NCI-H2227 treated with DMSO at 0.1 percent for 48 hours (cell line): Measurements from ENCODE around the gene KRTAP10-3.

Experiments
- DNase-seq: peaks from one replicate; lab custom pipeline; 2025; lab: John Stamatoyannopoulos, UW

KRTAP10-3 gene

GRCh38 chr21:44548381-44548780 is 10.2 kb downstream of the KRTAP10-3 start:
- no peak for DNase-seq

- no peak for DNase-seq
Measured at GRCh38 chr21:44547656-44548331, 10.8 kb downstream of the KRTAP10-3 start.

- DNase-seq, result no peak
Measured at GRCh38 chr21:44544566-44544965, 14.0 kb downstream of the KRTAP10-3 start.

GRCh38 chr21:44542716-44543115 is 15.9 kb downstream of the KRTAP10-3 start:
- DNase-seq, result no peak

GRCh38 chr21:44540741-44541288 is 17.8 kb downstream of the KRTAP10-3 start:
- no peak for DNase-seq

- DNase-seq, result no peak
Measured at GRCh38 chr21:44539991-44540666, 18.5 kb downstream of the KRTAP10-3 start, which contains the start of gene KRTAP10-1. Gene KRTAP10-1 (minus strand): TSS chr21:44540195. CDS start chr21:44540150, 45 bp downstream.

- no peak for DNase-seq
Measured at GRCh38 chr21:44539046-44539445, 19.5 kb downstream of the KRTAP10-3 start.

- DNase-seq, result no peak
Measured at GRCh38 chr21:44537930-44538911, 20.4 kb downstream of the KRTAP10-3 start.

GRCh38 chr21:44535963-44536362 is 22.6 kb downstream of the KRTAP10-3 start:
- DNase-seq, result no peak

- DNase-seq, result no peak
Measured at GRCh38 chr21:44534688-44535087, 23.9 kb downstream of the KRTAP10-3 start.

- no peak for DNase-seq
Measured at GRCh38 chr21:44533891-44534627, 24.5 kb downstream of the KRTAP10-3 start.

GRCh38 chr21:44533121-44533890 is 25.3 kb downstream of the KRTAP10-3 start:
- DNase-seq, result no peak

GRCh38 chr21:44532712-44533111 is 25.9 kb downstream of the KRTAP10-3 start:
- no peak for DNase-seq

- DNase-seq, result no peak
Measured at GRCh38 chr21:44531606-44532564, 26.7 kb downstream of the KRTAP10-3 start.

- DNase-seq, result no peak
Measured at GRCh38 chr21:44530903-44531605, 27.5 kb downstream of the KRTAP10-3 start.

- no peak for DNase-seq
Measured at GRCh38 chr21:44530221-44530902, 28.2 kb downstream of the KRTAP10-3 start.

- no peak for DNase-seq
Measured at GRCh38 chr21:44529503-44530125, 29.0 kb downstream of the KRTAP10-3 start.

GRCh38 chr21:44529011-44529421 is 29.6 kb downstream of the KRTAP10-3 start:
- DNase-seq, result no peak
